Measurements from ENCODE around the gene TMEM233. TPM values are rescaled to one million over a fixed set of nuclear protein-coding genes. Genes with fewer than 3 reads are reported as not detected.
"Not testable (repeated sequence)": the region's sequence is repeated elsewhere in the genome, so short reads cannot be mapped to it uniquely, and the experiment has no call there.

The TMEM233 gene
- total RNA-seq, 6 donors from 2014 or later, result 0.11 to 1.1 (median 0.44) TPM; not detected in 2

- H3K27me3 ChIP-seq, result no peaks in the 10 kb centered on the region
- H3K9me3 ChIP-seq, result no peaks in the 10 kb centered on the region
- WGBS, 2 donors, result 61 to 71% methylated on average over 8 to 9 of the region's 9 CpGs
- H3K4me3 ChIP-seq, result no peak overlapping the region
- no peaks in the 10 kb centered on the region for H3K4me1 ChIP-seq
- no peaks in the 10 kb centered on the region for H3K36me3 ChIP-seq
- peak in 1 of 2 donors; percentile 71 for ATAC-seq (ENCODE audit: low FRiP score in 2 of 2)
- peak in 1 of 2 donors; percentile 78 for DNase-seq
- TF ChIP-seq, protein P1, sequence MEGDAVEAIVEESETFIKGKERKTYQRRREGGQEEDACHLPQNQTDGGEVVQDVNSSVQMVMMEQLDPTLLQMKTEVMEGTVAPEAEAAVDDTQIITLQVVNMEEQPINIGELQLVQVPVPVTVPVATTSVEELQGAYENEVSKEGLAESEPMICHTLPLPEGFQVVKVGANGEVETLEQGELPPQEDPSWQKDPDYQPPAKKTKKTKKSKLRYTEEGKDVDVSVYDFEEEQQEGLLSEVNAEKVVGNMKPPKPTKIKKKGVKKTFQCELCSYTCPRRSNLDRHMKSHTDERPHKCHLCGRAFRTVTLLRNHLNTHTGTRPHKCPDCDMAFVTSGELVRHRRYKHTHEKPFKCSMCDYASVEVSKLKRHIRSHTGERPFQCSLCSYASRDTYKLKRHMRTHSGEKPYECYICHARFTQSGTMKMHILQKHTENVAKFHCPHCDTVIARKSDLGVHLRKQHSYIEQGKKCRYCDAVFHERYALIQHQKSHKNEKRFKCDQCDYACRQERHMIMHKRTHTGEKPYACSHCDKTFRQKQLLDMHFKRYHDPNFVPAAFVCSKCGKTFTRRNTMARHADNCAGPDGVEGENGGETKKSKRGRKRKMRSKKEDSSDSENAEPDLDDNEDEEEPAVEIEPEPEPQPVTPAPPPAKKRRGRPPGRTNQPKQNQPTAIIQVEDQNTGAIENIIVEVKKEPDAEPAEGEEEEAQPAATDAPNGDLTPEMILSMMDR (IDR thresholded peaks at IDR 0.05), result no peak
- TF ChIP-seq EP300 (IDR thresholded peaks at IDR 0.05), result peak in 1 of 4 donors; percentile 92
- H3K27ac ChIP-seq, result no peak overlapping the region
Observed at GRCh38 chr12:119613319-119613936, 19.9 kb downstream of the TMEM233 start.

- H3K27me3 ChIP-seq, result no peaks in the 10 kb centered on the region
- H3K27ac ChIP-seq, result no peak overlapping the region
- peaks cover 0 to 4% (median 0%) of the 10 kb centered on the region in 4 donors for H3K9me3 ChIP-seq
- no peaks in the 10 kb centered on the region for H3K4me1 ChIP-seq
- H3K4me3 ChIP-seq, result no peak overlapping the region
- no peak for TF ChIP-seq POLR2AphosphoS5 (IDR thresholded peaks at IDR 0.05)
- H3K36me3 ChIP-seq, result no peaks in the 10 kb centered on the region
- no peak for ATAC-seq (ENCODE audit: low FRiP score in 2 of 2)
- no peak for DNase-seq
Observed at GRCh38 chr12:119614705-119615104, 21.1 kb downstream of the TMEM233 start.

GRCh38 chr12:119615518-119616475 is 22.2 kb downstream of the TMEM233 start:
- peaks cover 0 to 4% (median 0%) of the 10 kb centered on the region in 4 donors for H3K9me3 ChIP-seq
- 78 to 92% methylated on average over 9 of the region's 9 CpGs for WGBS, 2 donors
- H3K27me3 ChIP-seq, result no peaks in the 10 kb centered on the region
- no peak for DNase-seq
- ATAC-seq (ENCODE audit: low FRiP score in 2 of 2), result no peak
- no peak overlapping the region for H3K4me3 ChIP-seq
- no peak overlapping the region for H3K27ac ChIP-seq
- H3K36me3 ChIP-seq, result no peaks in the 10 kb centered on the region
- no peak for TF ChIP-seq POLR2A (IDR thresholded peaks at IDR 0.05)
- TF ChIP-seq, protein P1 (IDR thresholded peaks at IDR 0.05), result no peak
- TF ChIP-seq POLR2AphosphoS5 (IDR thresholded peaks at IDR 0.05), result no peak
- no peak for TF ChIP-seq EP300 (IDR thresholded peaks at IDR 0.05)
- H3K4me1 ChIP-seq, result no peaks in the 10 kb centered on the region

DNA sequence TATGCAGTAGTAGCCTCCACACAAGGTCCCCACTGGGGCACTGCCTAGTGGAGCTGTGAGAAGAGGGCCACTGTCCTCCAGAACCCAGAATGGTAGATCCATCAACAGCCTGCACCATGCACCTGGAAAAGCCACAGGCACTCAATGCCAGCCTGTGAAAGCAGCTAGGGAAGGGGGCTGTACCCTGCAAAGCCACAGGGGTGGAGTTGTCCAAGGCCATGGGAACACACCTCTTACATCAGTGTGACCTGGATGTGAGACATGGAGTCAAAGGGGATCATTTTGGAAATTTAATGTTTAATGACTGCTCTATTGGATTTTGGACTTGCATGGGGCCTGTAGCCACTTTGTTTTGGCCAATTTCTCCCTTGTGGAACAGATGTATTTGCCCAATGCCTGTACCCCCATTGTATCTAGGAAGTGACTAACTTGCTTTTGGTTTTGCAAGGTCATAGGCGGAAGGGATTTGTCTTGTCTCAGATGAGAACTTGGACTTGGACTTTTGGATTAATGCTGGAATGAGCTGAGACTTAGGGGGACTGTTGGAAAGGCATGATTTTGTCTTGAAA is 24.8 kb downstream of the TMEM233 start:
- not testable (repeated sequence) for H3K4me1 ChIP-seq; H3K36me3 ChIP-seq; DNase-seq; H3K4me3 ChIP-seq; ATAC-seq (ENCODE audit: low FRiP score in 2 of 2); H3K27me3 ChIP-seq; H3K9me3 ChIP-seq; H3K27ac ChIP-seq
- WGBS, 2 donors, result 92 to 96% methylated on average over 1 of the region's 1 CpG

DNA sequence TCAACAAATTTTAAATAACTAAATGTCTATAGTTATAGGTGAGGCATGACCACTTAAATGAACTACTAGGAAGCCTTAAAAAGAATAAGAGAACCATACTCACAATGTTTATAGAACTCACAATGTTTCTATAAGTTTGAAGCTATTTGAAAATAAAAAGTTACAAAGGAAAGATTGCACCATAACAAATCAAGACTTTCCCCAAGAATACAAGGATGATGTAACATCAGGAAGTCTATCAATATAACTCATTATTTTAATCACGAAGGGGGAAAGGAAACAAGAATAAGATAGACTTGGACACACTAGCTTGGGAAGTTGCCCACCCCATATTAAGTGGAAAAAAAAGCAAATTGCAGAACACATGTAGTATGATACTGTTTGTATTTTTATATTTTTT is 26.9 kb downstream of the TMEM233 start:
- Histone ChIP-seq H3K4me3 (no peak overlapping the region), H3K9me3 (peaks cover 0 to 4% (median 0%) of the 10 kb centered on the region in 4 donors), H3K27me3 (no peaks in the 10 kb centered on the region), H3K27ac (no peak overlapping the region), H3K4me1 (no peaks in the 10 kb centered on the region), H3K36me3 (no peaks in the 10 kb centered on the region)
- DNase-seq, result no peak
- TF ChIP-seq POLR2A (IDR thresholded peaks at IDR 0.05) (no peak), POLR2AphosphoS5 (IDR thresholded peaks at IDR 0.05) (no peak), EP300 (IDR thresholded peaks at IDR 0.05) (no peak)
- TF ChIP-seq, protein P1 (IDR thresholded peaks at IDR 0.05), result no peak
- 22 to 24% methylated on average over 1 of the region's 1 CpG for WGBS, 2 donors
- ATAC-seq (ENCODE audit: low FRiP score in 2 of 2), result no peak

All from upper lobe of left lung (tissue), 6 donors.